Lower lobe of right lung (tissue), 2 donors: Measurements from ENCODE around the gene FOXL2NB. TPM values are rescaled to one million over a fixed set of nuclear protein-coding genes. Genes with fewer than 3 reads are reported as not detected.
"Not testable (repeated sequence)": the region's sequence is repeated elsewhere in the genome, so short reads cannot be mapped to it uniquely, and the experiment has no call there.

Experiments used
- ATAC-seq, 2 donors: fragments of 200-7000 bp; cut with Tn5 transposase; one replicate each; pipeline ENCODE4 v1.9.1; 2020 to 2022; ENCODE audit warnings: mild to moderate bottlenecking in 2 of 2, moderate library complexity in 2 of 2
- DNase-seq: peaks from one replicate; pipeline ENCODE4 v3.0.0-alpha.2; 2020
- H3K27ac ChIP-seq: fragments of 200-600 bp; one replicate; pipeline ENCODE4 v1.8.0; 2022
- H3K27me3 ChIP-seq: fragments of 200-600 bp; one replicate; pipeline ENCODE4 v1.8.0; 2022; ENCODE audit warnings: low read depth
- H3K36me3 ChIP-seq: fragments of 200-600 bp; one replicate; pipeline ENCODE4 v1.8.0; 2022; ENCODE audit warnings: mild to moderate bottlenecking
- H3K4me1 ChIP-seq: fragments of 200-600 bp; one replicate; pipeline ENCODE4 v1.8.0; 2022
- H3K4me3 ChIP-seq: fragments of 200-600 bp; one replicate; pipeline ENCODE4 v1.8.0; 2022; ENCODE audit warnings: mild to moderate bottlenecking
- H3K9me3 ChIP-seq: fragments of 200-600 bp; one replicate; pipeline ENCODE4 v1.8.0; 2022
- CTCF ChIP-seq: fragments of 200-600 bp; IDR thresholded peaks from one replicate; pipeline ENCODE4 v1.8.0; 2022; ENCODE audit warnings: antibody characterized with exemption, mild to moderate bottlenecking
- intact Hi-C: fragments of 100-400 bp; cut with DNase I; formaldehyde crosslinking; loops from one replicate; pipeline ENCODE4 v1.11.0; 2022
- total RNA-seq: library from RNA; stranded (reverse); fragmentation: NEBNext Ultra II Directional; extraction: Animal tissue kit (Norgen Biotek cat#: 25700); gene quantifications from one replicate; pipeline ENCODE4 v1.2.1, GENCODE V29; 2021
- donor health status: DM: no; HTN: yes; CAD: no; lungs with severe emphysema.

The FOXL2NB gene
- total RNA-seq, 1 donor from 2014 or later = not detected

DNA sequence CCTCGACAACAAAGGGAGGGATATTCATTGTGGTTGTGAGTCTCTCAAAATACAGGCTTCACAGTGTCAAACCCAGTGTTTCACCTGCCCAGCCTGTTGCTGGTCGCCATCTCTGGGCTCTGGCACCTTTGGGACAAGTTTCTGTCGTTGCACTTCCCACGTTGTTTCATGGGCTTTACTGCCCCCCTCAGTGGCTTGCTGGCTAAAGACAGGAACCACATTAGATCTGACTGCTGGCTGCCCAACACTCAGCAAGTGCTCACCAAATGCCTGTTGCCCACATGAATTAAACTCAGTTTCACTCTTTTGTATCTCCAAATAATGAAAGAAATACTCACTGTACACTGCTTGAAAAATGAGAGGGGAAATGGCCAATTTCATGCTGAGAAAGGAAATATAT lies 27.7 kb upstream of the FOXL2NB start:
- TF ChIP-seq CTCF = no peak
- no peak for DNase-seq
- no peak for ATAC-seq
- no peak overlapping the region for H3K27ac ChIP-seq
- no peaks in the 10 kb centered on the region for H3K36me3 ChIP-seq
- H3K9me3 ChIP-seq = no peaks in the 10 kb centered on the region
- intact Hi-C loops = loop anchor here (10.0 kb wide), 2 partner anchors 225 to 325 kb away; partner anchors contain the start of gene CEP70
- no peaks in the 10 kb centered on the region for H3K27me3 ChIP-seq
- H3K4me1 ChIP-seq = peaks cover 17% of the 10 kb centered on the region
- no peak overlapping the region for H3K4me3 ChIP-seq

GRCh38 chr3:138921316-138922292 lies 25.4 kb upstream of the FOXL2NB start:
- DNase-seq = no peak
- Histone ChIP-seq H3K27me3 (no peaks in the 10 kb centered on the region), H3K4me3 (no peak overlapping the region), H3K4me1 (peaks cover 1% of the 10 kb centered on the region), H3K27ac (no peak overlapping the region), H3K9me3 (no peaks in the 10 kb centered on the region), H3K36me3 (no peaks in the 10 kb centered on the region)
- TF ChIP-seq CTCF = no peak
- peak; percentile 64 to 73 for ATAC-seq
- intact Hi-C loops = no loop called here

DNA sequence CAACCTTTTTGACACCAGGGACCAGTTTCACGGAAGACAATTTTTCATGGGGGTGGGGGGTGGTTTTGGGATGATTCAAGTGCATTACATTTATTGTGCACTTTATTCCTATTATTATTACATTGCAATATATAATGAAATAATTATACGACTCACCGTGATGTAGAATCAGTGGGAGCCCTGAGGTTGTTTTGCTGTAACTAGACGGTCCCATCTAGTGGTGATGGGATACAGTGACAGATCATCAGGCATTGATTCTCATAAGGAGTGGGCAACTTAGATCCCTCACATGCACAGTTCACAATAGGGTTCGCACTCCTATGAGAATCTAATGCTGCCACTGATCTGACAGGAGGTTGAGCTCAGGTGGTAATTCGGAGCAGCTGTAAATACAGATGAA lies 24.6 kb upstream of the FOXL2NB start:
- H3K4me3 ChIP-seq, H3K27ac ChIP-seq, H3K36me3 ChIP-seq, ATAC-seq, H3K9me3 ChIP-seq, DNase-seq, H3K27me3 ChIP-seq, intact Hi-C loops, H3K4me1 ChIP-seq: not testable (repeated sequence)

GRCh38 chr3:138923531-138923994 lies 23.5 kb upstream of the FOXL2NB start:
- intact Hi-C loops = no loop called here
- H3K4me3 ChIP-seq = no peak overlapping the region
- peak; percentile 87 for DNase-seq

GRCh38 chr3:138928727-138929372 lies 18.2 kb upstream of the FOXL2NB start:
- no peak for TF ChIP-seq CTCF
- Histone ChIP-seq H3K4me3 (no peak overlapping the region), H3K36me3 (no peaks in the 10 kb centered on the region), H3K9me3 (no peaks in the 10 kb centered on the region), H3K27me3 (no peaks in the 10 kb centered on the region), H3K4me1 (no peaks in the 10 kb centered on the region), H3K27ac (no peak overlapping the region)
- ATAC-seq (no peak), DNase-seq (no peak)
- intact Hi-C loops = no loop called here

More at GRCh38 chr3:138923531-138923994, 23.5 kb upstream of the FOXL2NB start:
- Histone ChIP-seq H3K9me3 (no peaks in the 10 kb centered on the region), H3K27ac (no peak overlapping the region), H3K27me3 (no peaks in the 10 kb centered on the region), H3K36me3 (no peaks in the 10 kb centered on the region), H3K4me1 (no peaks in the 10 kb centered on the region)
- peak; percentile 86 to 92 for ATAC-seq
- TF ChIP-seq CTCF = peak; percentile 94
